Stromal cell of bone marrow (primary cell): ENCODE results near the gene HRG.
A peak's percentile ranks its signal among the peaks of the same experiment; 100 is the strongest.
"Not testable (repeated sequence)": the region's sequence is repeated elsewhere in the genome, so short reads cannot be mapped to it uniquely, and the experiment has no call there.

ENCODE experiments used
- DNase-seq: peaks from one replicate; pipeline ENCODE4 v3.0.0-alpha.2; 2012; ENCODE audit warnings: low read depth

HRG gene, protein sequence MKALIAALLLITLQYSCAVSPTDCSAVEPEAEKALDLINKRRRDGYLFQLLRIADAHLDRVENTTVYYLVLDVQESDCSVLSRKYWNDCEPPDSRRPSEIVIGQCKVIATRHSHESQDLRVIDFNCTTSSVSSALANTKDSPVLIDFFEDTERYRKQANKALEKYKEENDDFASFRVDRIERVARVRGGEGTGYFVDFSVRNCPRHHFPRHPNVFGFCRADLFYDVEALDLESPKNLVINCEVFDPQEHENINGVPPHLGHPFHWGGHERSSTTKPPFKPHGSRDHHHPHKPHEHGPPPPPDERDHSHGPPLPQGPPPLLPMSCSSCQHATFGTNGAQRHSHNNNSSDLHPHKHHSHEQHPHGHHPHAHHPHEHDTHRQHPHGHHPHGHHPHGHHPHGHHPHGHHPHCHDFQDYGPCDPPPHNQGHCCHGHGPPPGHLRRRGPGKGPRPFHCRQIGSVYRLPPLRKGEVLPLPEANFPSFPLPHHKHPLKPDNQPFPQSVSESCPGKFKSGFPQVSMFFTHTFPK

DNA sequence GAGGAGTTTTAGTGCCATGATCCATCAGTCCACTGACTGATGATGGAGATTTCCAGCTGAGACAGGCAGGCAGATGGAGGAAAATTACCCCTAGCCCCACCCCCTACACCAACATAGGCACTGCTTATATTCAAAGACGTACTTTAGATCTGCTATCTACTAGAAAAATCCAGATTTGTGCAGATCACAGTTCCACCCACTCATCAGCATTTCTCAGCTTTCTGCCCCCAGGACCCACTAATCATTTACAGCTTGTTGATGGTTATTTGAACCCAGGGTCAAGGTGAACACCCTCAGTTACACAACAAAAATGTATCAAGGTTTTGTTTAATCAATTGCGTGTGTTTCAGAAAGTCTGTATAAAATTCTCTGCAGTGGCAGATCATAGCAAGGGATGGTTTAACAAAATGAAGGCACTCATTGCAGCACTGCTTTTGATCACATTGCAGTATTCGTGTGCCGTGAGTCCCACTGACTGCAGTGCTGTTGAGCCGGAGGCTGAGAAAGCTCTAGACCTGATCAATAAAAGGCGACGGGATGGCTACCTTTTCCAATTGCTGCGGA, at the start of gene HRG:
TSS of gene HRG (plus strand) at position 390 of the 564 bp plus-strand sequence. CDS start at position 408, 18 bp downstream.
- DNase-seq = no peak

DNA sequence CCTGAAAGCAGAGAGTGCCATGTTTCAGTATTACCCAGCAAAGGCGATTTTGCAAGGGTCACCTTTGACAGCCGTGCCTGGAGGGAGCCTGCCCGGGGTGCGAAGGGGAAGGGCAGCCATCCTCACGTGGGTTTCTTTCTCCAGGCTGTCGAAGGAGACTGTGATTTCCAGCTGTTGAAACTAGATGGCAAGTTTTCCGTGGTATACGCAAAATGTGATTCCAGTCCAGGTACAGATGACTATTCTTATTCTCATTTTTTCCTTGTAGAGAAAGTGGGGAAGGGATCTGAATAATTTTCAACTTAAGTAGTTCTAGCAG, 49.6 kb upstream of the HRG start:
- DNase-seq = no peak

- DNase-seq = peak; percentile 91
Measured at GRCh38 chr3:186617036-186617946, 48.5 kb upstream of the HRG start.

GRCh38 chr3:186618318-186618938, 47.4 kb upstream of the HRG start:
- no peak for DNase-seq

- no peak for DNase-seq
Measured at GRCh38 chr3:186619787-186620212, 46.0 kb upstream of the HRG start.

GRCh38 chr3:186620213-186621092, 45.4 kb upstream of the HRG start:
- no peak for DNase-seq

GRCh38 chr3:186621894-186622650, 43.7 kb upstream of the HRG start:
- no peak for DNase-seq

DNA sequence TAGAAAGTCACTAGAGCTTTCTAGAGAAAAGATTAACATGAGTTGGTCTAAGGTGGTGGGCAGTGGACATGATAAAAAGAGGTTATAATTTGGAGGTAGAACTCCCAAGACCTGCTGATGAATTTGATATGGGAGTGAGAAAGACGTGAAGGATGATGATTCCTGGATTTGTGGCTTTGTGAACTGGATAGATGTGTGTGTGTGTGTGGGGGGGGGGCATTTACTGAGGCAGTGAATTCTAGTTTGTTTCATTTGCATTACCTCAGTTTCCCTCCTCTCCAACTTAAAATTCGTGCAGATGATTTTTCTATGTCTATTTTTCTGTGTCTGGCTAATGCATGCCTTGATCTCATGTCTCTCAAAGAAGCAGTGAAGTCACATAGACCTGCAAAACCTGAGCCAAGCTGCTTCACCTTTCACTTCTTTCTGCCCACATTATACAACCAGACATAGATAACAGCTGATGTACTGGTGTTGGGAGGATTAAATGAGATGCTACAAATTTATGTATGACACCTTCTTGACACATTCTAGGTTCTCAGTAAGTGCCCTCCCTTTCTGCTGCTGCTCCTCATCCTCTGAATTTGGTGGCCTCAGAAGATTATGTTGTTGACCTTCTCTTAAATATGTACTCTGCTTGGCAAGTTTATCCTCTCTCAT, 43.0 kb upstream of the HRG start:
- DNase-seq = no peak

DNA sequence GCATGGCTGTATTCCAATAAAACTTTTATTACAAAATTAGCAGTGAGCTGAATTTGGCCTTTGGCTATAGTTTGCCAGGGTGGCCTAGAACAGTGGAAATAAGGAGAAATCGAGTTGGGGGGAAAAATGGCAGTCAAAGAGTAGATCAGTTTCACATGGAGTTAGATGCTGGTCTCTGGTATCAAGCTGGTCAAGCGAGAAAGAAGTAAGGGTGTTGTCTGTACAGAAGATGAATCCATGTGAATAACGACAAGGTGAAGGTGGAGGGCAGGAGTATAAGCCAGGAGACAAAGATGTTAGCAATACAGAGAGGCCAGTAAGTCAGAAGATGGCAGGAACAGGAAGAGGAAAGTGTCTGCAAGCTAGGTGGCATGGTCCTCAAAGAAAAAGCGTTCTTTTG, 41.2 kb upstream of the HRG start:
- DNase-seq = no peak

DNA sequence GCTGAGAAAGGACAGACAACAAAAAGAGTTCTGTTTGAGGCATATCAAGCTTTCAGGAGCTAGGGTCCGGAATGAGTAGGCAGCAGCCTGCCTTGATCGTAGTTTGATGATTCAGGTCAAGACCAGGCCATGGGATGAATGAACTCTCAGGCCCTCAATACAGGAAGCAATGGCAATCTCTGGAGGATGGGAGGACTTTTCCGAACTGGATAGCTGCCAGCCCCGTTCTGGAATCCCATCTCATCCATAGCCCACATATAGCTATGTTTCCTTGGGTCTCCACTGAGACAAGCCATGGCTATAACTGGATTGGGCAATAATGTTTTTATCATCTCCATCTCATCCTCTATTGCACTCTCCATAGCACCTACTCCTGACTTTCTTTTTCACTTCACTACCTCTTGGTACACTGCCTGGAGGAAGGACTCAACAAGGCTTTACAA, 40.2 kb upstream of the HRG start:
- DNase-seq = no peak

DNA sequence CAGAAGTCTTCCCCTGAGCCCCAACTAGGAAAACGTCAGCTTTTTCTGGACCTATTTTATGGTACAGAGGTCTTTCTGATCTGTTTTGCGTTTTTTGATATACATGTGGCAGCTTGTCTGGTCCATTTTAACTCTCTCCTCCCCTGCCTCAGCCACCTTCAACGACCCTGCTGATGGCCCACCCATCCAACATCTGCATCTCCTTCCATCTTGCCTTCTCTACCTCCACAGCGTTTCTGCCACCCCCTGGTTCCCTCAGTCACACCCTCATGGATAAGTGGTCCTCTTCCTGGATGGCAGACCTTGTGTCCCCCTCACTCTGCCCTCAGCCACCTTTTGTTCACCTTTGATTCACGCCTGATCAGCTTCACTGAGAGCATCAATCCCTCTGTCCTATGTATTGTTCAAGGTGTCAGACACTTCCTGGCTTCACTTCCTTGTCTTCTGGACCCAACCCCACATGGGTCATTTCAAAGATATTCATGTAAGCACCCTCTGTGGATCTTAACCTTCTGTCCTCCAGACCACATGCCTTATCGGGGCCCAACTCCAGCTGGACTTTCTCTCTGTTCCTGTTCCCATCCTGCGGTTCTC, 39.5 kb upstream of the HRG start:
- DNase-seq = no peak

GRCh38 chr3:186627852-186628414, 37.9 kb upstream of the HRG start:
- no peak for DNase-seq

GRCh38 chr3:186628756-186629155, 37.1 kb upstream of the HRG start:
- DNase-seq = no peak

- no peak for DNase-seq
Measured at GRCh38 chr3:186630950-186631641, 34.7 kb upstream of the HRG start.

- DNase-seq = no peak
Measured at GRCh38 chr3:186633481-186633880, 32.3 kb upstream of the HRG start.

- DNase-seq = not testable (repeated sequence)
Measured at GRCh38 chr3:186634207-186634606, 31.6 kb upstream of the HRG start.

DNA sequence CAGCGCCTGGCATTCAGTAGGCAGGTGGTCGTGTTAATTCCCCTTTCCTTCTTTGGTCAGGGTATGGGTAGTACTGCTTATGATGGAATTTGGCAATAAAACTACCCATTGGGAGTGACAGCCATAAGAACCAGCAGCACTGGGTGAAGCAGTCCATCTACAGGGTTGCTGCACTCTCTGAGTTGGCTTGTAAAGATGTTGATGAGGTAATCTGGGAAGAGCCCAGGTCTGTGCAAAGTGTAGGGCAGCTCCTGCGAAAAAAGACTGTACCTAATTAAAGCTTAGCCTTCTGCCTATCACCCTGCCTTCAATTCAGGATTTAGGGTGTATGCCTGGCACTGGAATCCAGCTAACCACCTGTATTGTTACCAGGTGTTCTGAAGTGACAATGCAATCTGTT, 30.3 kb upstream of the HRG start:
- DNase-seq = no peak

DNA sequence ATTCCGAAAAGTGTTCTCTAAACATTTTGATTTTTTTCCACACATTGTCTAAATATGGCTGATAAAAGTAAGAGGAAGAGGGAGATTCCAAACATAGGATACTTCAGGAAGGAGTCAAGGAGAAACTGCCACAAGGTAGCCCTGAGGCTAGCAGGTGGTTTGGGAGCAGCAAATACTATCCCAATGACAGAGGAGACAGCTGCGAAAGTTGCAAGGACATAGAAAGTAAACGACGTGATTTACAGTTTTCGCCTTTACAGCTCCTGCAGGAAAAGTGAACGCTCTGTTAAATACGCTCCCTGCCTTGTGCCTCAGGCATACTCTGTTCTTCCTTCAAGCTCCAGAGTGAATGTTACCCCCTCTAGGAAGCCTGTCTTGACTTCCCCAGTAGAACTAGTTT, 29.3 kb upstream of the HRG start:
- DNase-seq = no peak
